OCI-LY3 (cell line): ENCODE data around the gene STX1A.

Experiments used
- H2AFZ ChIP-seq: fragments of 200-600, 300-600 bp; shearing (Covaris generic); 2 replicates; pipeline ENCODE4 v1.6.0; 2014; ENCODE audit warnings: antibody characterized with exemption, low read depth, low read length
- H3K27ac ChIP-seq: fragments of 200-600, 300-600 bp; sonication (generic); 2 replicates; pipeline ENCODE4 v1.5.1; 2014; ENCODE audit warnings: mild to moderate bottlenecking, low read length, moderate library complexity, mixed read lengths
- H3K27me3 ChIP-seq: fragments of 200-600, 300-600 bp; sonication (generic); 2 replicates; pipeline ENCODE4 v1.6.1; 2014; ENCODE audit warnings: low read depth, low read length, mixed read lengths
- H3K36me3 ChIP-seq: fragments of 200-600, 300-600 bp; sonication (generic); replicated peaks from 2 replicates; pipeline ENCODE3; 2014; ENCODE audit warnings: low read depth, low read length, mixed read lengths
- H3K4me1 ChIP-seq: fragments of 300-600, 200-600 bp; sonication (generic); 2 replicates; pipeline ENCODE4 v1.6.1; 2014; ENCODE audit warnings: low read length, mixed read lengths
- H3K4me2 ChIP-seq: fragments of 200-600, 300-600 bp; sonication (generic); 2 replicates; pipeline ENCODE4 v1.6.1; 2014; ENCODE audit warnings: low read length, mixed read lengths
- H3K4me3 ChIP-seq: fragments of 300-600, 200-600 bp; sonication (generic); 2 replicates; pipeline ENCODE4 v1.5.1; 2014; ENCODE audit warnings: antibody characterized with exemption, mild to moderate bottlenecking, low read length, moderate library complexity
- H3K79me2 ChIP-seq: fragments of 300-600, 200-600 bp; shearing (Covaris generic); 2 replicates; pipeline ENCODE4 v1.6.1; 2014; ENCODE audit warnings: mild to moderate bottlenecking, low read length, mixed read lengths
- H3K9ac ChIP-seq: fragments of 300-600, 200-600 bp; shearing (Covaris generic); 2 replicates; pipeline ENCODE4 v1.6.0; 2014; ENCODE audit warnings: mild to moderate bottlenecking, low read length, moderate library complexity
- H3K9me3 ChIP-seq: fragments of 200-600, 300-600 bp; shearing (Covaris generic); 2 replicates; pipeline ENCODE4 v1.6.1; 2014; ENCODE audit warnings: low read length, mixed read lengths; ENCODE audit not compliant: insufficient read depth
- H4K20me1 ChIP-seq: fragments of 200-600, 300-600 bp; sonication (generic); 2 replicates; pipeline ENCODE4 v1.6.1; 2016; ENCODE audit warnings: low read length, mixed read lengths; ENCODE audit not compliant: insufficient read depth
- CTCF ChIP-seq: fragments of 200-600, 300-600 bp; sonication (generic); IDR thresholded peaks from 2 replicates; pipeline ENCODE4 v1.5.1; 2014; ENCODE audit warnings: antibody characterized with exemption, low read length, low read depth
- EZH2phosphoT487 ChIP-seq: fragments of 200-600 bp; shearing (Covaris generic); IDR thresholded peaks from 2 replicates; pipeline ENCODE4 v1.6.1; 2018; ENCODE audit warnings: antibody characterized with exemption, mixed run types, low read depth

The STX1A gene

GRCh38 chr7:73734619-73735527 is 15.4 kb upstream of the STX1A start:
- peak overlapping the region; percentile 16; the same call in 1 of the 2 replicates for H3K27ac ChIP-seq
- peaks cover 6% of the 10 kb centered on the region for H4K20me1 ChIP-seq
- TF ChIP-seq EZH2phosphoT487 (no peak), CTCF (peak; percentile 69)
- no peaks in the 10 kb centered on the region for H3K27me3 ChIP-seq
- H3K4me1 ChIP-seq, result peaks cover 5% of the 10 kb centered on the region
- peaks cover 6% of the 10 kb centered on the region; the same call in 1 of the 2 replicates for H3K79me2 ChIP-seq
- H3K36me3 ChIP-seq, result peaks cover 9% of the 10 kb centered on the region
- no peaks in the 10 kb centered on the region for H3K9me3 ChIP-seq
- H2AFZ ChIP-seq, result no peak overlapping the region
- no peak overlapping the region for H3K4me2 ChIP-seq
- H3K4me3 ChIP-seq, result no peak overlapping the region
- H3K9ac ChIP-seq, result no peak overlapping the region

- Histone ChIP-seq H3K4me2 (no peak overlapping the region), H3K4me1 (no peaks in the 10 kb centered on the region), H3K27ac (no peak overlapping the region), H3K9ac (no peak overlapping the region), H3K36me3 (peaks cover 9% of the 10 kb centered on the region), H3K27me3 (peaks cover 7% of the 10 kb centered on the region; the same call in 1 of the 2 replicates), H4K20me1 (peaks cover under 1% of the 10 kb centered on the region; the same call in 1 of the 2 replicates), H3K79me2 (peaks cover under 1% of the 10 kb centered on the region; the same call in 1 of the 2 replicates), H3K9me3 (no peaks in the 10 kb centered on the region), H3K4me3 (no peak overlapping the region), H2AFZ (no peak overlapping the region)
- TF ChIP-seq EZH2phosphoT487 (no peak), CTCF (no peak)
Observed at GRCh38 chr7:73732397-73732796, 12.9 kb upstream of the STX1A start.

GRCh38 chr7:73730485-73730884 is 11.0 kb upstream of the STX1A start:
- H3K9me3 ChIP-seq, result no peaks in the 10 kb centered on the region
- no peaks in the 10 kb centered on the region for H3K36me3 ChIP-seq
- peaks cover 12% of the 10 kb centered on the region; the same call in 1 of the 2 replicates for H3K27me3 ChIP-seq
- no peak overlapping the region for H3K4me3 ChIP-seq
- no peak for TF ChIP-seq EZH2phosphoT487
- TF ChIP-seq CTCF, result no peak
- no peaks in the 10 kb centered on the region for H4K20me1 ChIP-seq
- no peak overlapping the region for H3K27ac ChIP-seq
- H3K4me2 ChIP-seq, result no peak overlapping the region
- no peak overlapping the region for H3K9ac ChIP-seq
- H3K79me2 ChIP-seq, result no peaks in the 10 kb centered on the region
- H3K4me1 ChIP-seq, result no peaks in the 10 kb centered on the region
- H2AFZ ChIP-seq, result no peak overlapping the region

- no peaks in the 10 kb centered on the region for H3K9me3 ChIP-seq
- no peak overlapping the region for H2AFZ ChIP-seq
- H3K4me2 ChIP-seq, result no peak overlapping the region
- no peaks in the 10 kb centered on the region for H3K36me3 ChIP-seq
- no peak overlapping the region for H3K9ac ChIP-seq
- H3K79me2 ChIP-seq, result no peaks in the 10 kb centered on the region
- no peaks in the 10 kb centered on the region for H3K4me1 ChIP-seq
- H3K4me3 ChIP-seq, result no peak overlapping the region
- no peak overlapping the region for H3K27ac ChIP-seq
- no peaks in the 10 kb centered on the region for H4K20me1 ChIP-seq
- TF ChIP-seq CTCF (no peak), EZH2phosphoT487 (no peak)
- peaks cover 12% of the 10 kb centered on the region; the same call in 1 of the 2 replicates for H3K27me3 ChIP-seq
Observed at GRCh38 chr7:73728551-73728950, 9.1 kb upstream of the STX1A start.
